Karpas-422 (cell line): ENCODE results near the gene SLC43A3. TPM values are rescaled to one million over a fixed set of nuclear protein-coding genes. Genes with fewer than 3 reads are reported as not detected.
"Not testable (repeated sequence)": the region's sequence is repeated elsewhere in the genome, so short reads cannot be mapped to it uniquely, and the experiment has no call there.

Experiments
- DNase-seq: peaks from one replicate; pipeline ENCODE4 v3.0.0-alpha.2; 2015
- H2AFZ ChIP-seq: fragments of 200-600 bp; sonication (generic); 2 replicates; pipeline ENCODE4 v1.6.1; 2014; ENCODE audit warnings: antibody characterized with exemption, low read length, mixed read lengths
- H3K27ac ChIP-seq: fragments of 200-600 bp; sonication (generic); 2 replicates; pipeline ENCODE4 v1.5.1; 2014; ENCODE audit warnings: mild to moderate bottlenecking, low read length, moderate library complexity
- H3K27me3 ChIP-seq: fragments of 200-600 bp; sonication (generic); 2 replicates; pipeline ENCODE4 v1.6.1; 2014; ENCODE audit warnings: low read length, mixed read lengths
- H3K36me3 ChIP-seq: fragments of 200-600 bp; sonication (generic); 2 replicates; pipeline ENCODE4 v1.6.1; 2014; ENCODE audit warnings: low read length, mixed read lengths; ENCODE audit not compliant: insufficient read depth
- H3K4me1 ChIP-seq: fragments of 200-600 bp; sonication (generic); 2 replicates; pipeline ENCODE4 v1.6.1; 2014; ENCODE audit warnings: mild to moderate bottlenecking, low read length, mixed read lengths
- H3K4me2 ChIP-seq: fragments of 200-600 bp; sonication (generic); 2 replicates; pipeline ENCODE4 v1.6.1; 2014; ENCODE audit warnings: low read length, low read depth, mild to moderate bottlenecking; ENCODE audit not compliant: poor library complexity, severe bottlenecking
- H3K4me3 ChIP-seq: fragments of 200-600 bp; sonication (generic); 2 replicates; pipeline ENCODE4 v1.5.1; 2014; ENCODE audit warnings: mild to moderate bottlenecking, antibody characterized with exemption, low read length, mixed read lengths
- H3K79me2 ChIP-seq: fragments of 200-600 bp; sonication (generic); 2 replicates; pipeline ENCODE4 v1.6.1; 2014; ENCODE audit warnings: mild to moderate bottlenecking, low read length, mixed read lengths
- H3K9ac ChIP-seq: fragments of 200-600 bp; sonication (generic); 2 replicates; pipeline ENCODE4 v1.6.0; 2014; ENCODE audit warnings: low read length
- H3K9me2 ChIP-seq: fragments of 200-600 bp; sonication (generic), shearing (Covaris generic); replicated peaks from 2 replicates; pipeline ENCODE4 v1.6.0; 2014; ENCODE audit warnings: mild to moderate bottlenecking, low read length, moderate library complexity; ENCODE audit not compliant: insufficient read depth
- H3K9me3 ChIP-seq: fragments of 300-700, 200-600 bp; sonication (generic); 2 replicates; pipeline ENCODE4 v1.6.1; 2014; ENCODE audit warnings: low read length, mixed read lengths
- H4K20me1 ChIP-seq: fragments of 200-600 bp; sonication (generic); 2 replicates; pipeline ENCODE4 v1.6.1; 2014; ENCODE audit warnings: mild to moderate bottlenecking, antibody characterized with exemption, low read length, low read depth; ENCODE audit not compliant: insufficient read depth
- total RNA-seq: library from RNA; depleted of rRNA; stranded (reverse); fragments of >200 nt; shearing (Covaris generic); gene quantifications from 2 replicates; pipeline ENCODE4 v1.2.3, GENCODE V29; 2014; ENCODE audit warnings: low replicate concordance

The SLC43A3 gene
- total RNA-seq, 1 experiment from 2014 or later: 69.3 TPM

GRCh38 chr11:57457643-57458023 lies 30.7 kb upstream of the SLC43A3 start:
- no peaks in the 10 kb centered on the region for H3K36me3 ChIP-seq
- no peak overlapping the region for H3K9ac ChIP-seq
- H3K4me1 ChIP-seq: peaks cover 35% of the 10 kb centered on the region
- no peaks in the 10 kb centered on the region for H3K79me2 ChIP-seq
- no peaks in the 10 kb centered on the region for H3K27me3 ChIP-seq
- DNase-seq: no peak
- H3K4me2 ChIP-seq: no peak overlapping the region
- no peak overlapping the region for H3K27ac ChIP-seq
- no peak overlapping the region for H2AFZ ChIP-seq
- no peaks in the 10 kb centered on the region for H3K9me3 ChIP-seq
- 0 out of 2 replicates have a peak, but pooled peaks cover 2% of the 10 kb centered on the region for H4K20me1 ChIP-seq
- no peak overlapping the region for H3K4me3 ChIP-seq
- H3K9me2 ChIP-seq: no peaks in the 10 kb centered on the region

- peaks cover 35% of the 10 kb centered on the region for H3K4me1 ChIP-seq
- H3K9me2 ChIP-seq: no peaks in the 10 kb centered on the region
- H4K20me1 ChIP-seq: 0 out of 2 replicates have a peak, but pooled peaks cover 2% of the 10 kb centered on the region
- H2AFZ ChIP-seq: no peak overlapping the region
- no peak overlapping the region for H3K27ac ChIP-seq
- H3K4me2 ChIP-seq: no peak overlapping the region
- no peak overlapping the region for H3K9ac ChIP-seq
- H3K79me2 ChIP-seq: no peaks in the 10 kb centered on the region
- DNase-seq: peak; percentile 88
- no peaks in the 10 kb centered on the region for H3K27me3 ChIP-seq
- no peak overlapping the region for H3K4me3 ChIP-seq
- H3K36me3 ChIP-seq: no peaks in the 10 kb centered on the region
- H3K9me3 ChIP-seq: no peaks in the 10 kb centered on the region
Observed at GRCh38 chr11:57456960-57457642, 30.2 kb upstream of the SLC43A3 start.

DNA sequence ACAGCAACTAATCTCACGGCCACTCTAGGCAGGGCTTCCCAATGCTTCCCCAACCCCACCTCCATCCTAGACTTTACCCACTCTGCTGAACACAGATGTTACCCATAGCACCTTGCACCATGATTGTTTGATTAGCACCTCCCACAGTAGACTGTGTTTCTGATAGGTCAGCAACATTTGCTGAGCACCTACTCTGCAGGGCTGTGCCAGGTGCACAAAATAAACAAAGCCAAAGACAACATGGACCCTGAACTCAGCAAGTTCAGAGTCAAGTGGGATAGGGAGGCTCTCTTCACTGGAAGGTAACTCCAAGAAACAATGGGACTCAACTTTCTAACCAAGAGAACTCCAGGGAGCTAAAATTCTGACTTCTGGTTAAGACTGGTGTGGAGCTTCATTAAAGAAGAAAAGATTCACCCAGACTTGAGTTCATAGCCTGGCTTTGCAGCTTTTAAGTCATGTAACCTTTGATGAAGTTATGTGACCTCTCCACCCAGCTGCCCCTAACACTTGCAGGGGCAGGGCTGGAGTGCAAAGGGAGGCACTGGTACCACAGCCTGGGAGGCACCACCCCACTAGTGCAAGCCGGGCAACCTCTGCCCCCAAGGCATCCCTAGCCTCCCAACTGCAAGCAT lies 26.7 kb upstream of the SLC43A3 start:
- Histone ChIP-seq H2AFZ (no peak overlapping the region), H3K4me1 (peaks cover 12% of the 10 kb centered on the region), H3K4me2 (no peak overlapping the region), H3K27me3 (no peaks in the 10 kb centered on the region), H3K4me3 (no peak overlapping the region), H3K79me2 (no peaks in the 10 kb centered on the region), H3K36me3 (no peaks in the 10 kb centered on the region), H3K9ac (no peak overlapping the region), H3K27ac (no peak overlapping the region), H3K9me3 (no peaks in the 10 kb centered on the region), H4K20me1 (0 out of 2 replicates have a peak, but pooled peaks cover 2% of the 10 kb centered on the region), H3K9me2 (no peaks in the 10 kb centered on the region)
- no peak for DNase-seq

GRCh38 chr11:57446055-57446454 lies 19.1 kb upstream of the SLC43A3 start:
- Histone ChIP-seq H3K79me2 (no peaks in the 10 kb centered on the region), H3K27ac (no peak overlapping the region), H3K4me3 (no peak overlapping the region), H3K27me3 (no peaks in the 10 kb centered on the region), H4K20me1 (no peaks in the 10 kb centered on the region), H3K4me1 (no peaks in the 10 kb centered on the region), H3K9me3 (no peaks in the 10 kb centered on the region), H3K36me3 (no peaks in the 10 kb centered on the region), H3K9me2 (no peaks in the 10 kb centered on the region), H2AFZ (no peak overlapping the region), H3K9ac (no peak overlapping the region), H3K4me2 (no peak overlapping the region)
- DNase-seq: no peak

DNA sequence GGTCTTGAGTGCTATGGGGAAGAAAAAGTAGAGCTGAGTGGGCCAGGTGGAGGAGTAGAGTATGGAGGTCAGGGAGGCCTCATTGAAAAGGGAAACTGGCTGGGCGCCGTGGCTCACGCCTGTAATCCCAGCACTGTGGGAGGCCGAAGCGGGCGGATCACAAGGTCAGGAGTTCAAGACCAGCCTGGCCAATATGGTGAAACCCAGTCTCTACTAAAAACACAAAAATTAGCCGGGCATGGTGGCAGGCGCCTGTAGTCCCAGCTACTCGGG lies 18.1 kb upstream of the SLC43A3 start:
- H3K9ac ChIP-seq, H3K4me2 ChIP-seq, H3K79me2 ChIP-seq, DNase-seq, H3K27ac ChIP-seq, H3K27me3 ChIP-seq, H4K20me1 ChIP-seq, H2AFZ ChIP-seq, H3K36me3 ChIP-seq, H3K9me3 ChIP-seq, H3K4me3 ChIP-seq, H3K9me2 ChIP-seq, H3K4me1 ChIP-seq: not testable (repeated sequence)

DNA sequence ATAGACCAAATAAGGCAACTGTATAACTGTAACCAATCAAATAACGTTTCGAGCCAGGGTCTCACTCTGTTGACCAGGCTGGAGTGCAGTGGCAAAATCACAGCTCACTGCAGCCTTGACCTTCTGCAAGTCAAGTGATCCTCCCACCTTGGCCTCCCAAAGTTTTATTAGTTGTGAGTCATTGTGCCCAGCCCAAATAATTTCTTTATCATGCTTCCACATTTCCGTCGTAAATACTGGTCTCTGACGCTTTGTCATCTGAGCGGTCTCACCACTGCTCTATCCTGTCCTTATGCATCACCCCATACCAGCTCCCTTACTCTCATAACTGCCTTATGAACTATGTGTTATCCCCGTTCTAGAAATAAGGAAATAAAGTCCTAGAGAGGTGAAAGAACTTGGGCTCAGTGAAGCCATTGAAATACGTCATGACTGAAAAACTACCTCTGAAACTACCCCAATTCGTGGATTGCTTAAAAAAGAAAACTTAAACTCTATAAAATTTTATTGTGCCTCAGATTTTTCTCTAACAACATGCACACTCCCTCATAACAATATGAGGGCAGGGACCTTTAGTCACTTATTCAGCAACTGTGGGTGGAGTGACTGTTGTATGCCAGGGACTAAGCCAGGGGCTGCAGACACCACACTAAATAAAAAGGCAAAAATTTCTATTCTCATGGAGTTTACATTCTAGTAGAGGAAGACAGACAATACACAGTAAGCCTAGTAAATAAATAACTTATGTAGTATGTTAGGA lies 17.6 kb upstream of the SLC43A3 start:
- no peaks in the 10 kb centered on the region for H3K9me3 ChIP-seq
- H3K4me2 ChIP-seq: no peak overlapping the region
- DNase-seq: no peak

GRCh38 chr11:57440744-57441414 lies 14.0 kb upstream of the SLC43A3 start:
- Histone ChIP-seq H3K27ac (no peak overlapping the region), H3K79me2 (no peaks in the 10 kb centered on the region), H3K4me1 (no peaks in the 10 kb centered on the region), H3K4me3 (no peak overlapping the region), H3K9me3 (no peaks in the 10 kb centered on the region), H3K9ac (no peak overlapping the region), H3K36me3 (no peaks in the 10 kb centered on the region), H3K9me2 (no peaks in the 10 kb centered on the region), H3K27me3 (no peaks in the 10 kb centered on the region), H2AFZ (no peak overlapping the region), H4K20me1 (no peaks in the 10 kb centered on the region), H3K4me2 (no peak overlapping the region)
- DNase-seq: no peak

More for the DNA sequence above, 17.6 kb upstream of the SLC43A3 start:
- no peak overlapping the region for H3K9ac ChIP-seq
- H2AFZ ChIP-seq: no peak overlapping the region
- H3K27me3 ChIP-seq: no peaks in the 10 kb centered on the region
- no peak overlapping the region for H3K27ac ChIP-seq
- H3K4me3 ChIP-seq: no peak overlapping the region
- no peaks in the 10 kb centered on the region for H3K9me2 ChIP-seq
- H3K36me3 ChIP-seq: no peaks in the 10 kb centered on the region
- no peaks in the 10 kb centered on the region for H3K79me2 ChIP-seq
- no peaks in the 10 kb centered on the region for H3K4me1 ChIP-seq
- H4K20me1 ChIP-seq: no peaks in the 10 kb centered on the region

DNA sequence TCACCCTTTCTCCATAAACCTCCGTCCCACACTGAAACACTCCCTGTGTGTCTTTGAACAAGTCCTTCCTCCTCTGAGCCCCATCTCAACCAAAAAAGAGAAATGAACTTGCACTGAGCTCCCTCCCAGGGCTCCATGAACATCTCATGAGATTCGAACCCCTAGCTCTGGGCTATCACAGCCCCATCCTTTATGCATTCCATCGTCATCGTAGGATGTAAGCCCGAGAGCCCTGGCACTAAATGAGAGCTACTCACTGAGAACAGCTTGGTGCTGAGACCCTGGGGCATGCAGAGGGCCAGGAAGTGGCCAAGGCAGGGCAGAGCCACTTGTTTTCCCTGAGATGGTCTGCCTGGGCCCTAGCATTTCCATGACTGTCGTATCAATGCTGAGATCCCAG lies 12.9 kb upstream of the SLC43A3 start:
- no peak overlapping the region for H3K9ac ChIP-seq
- no peak for DNase-seq
- H3K79me2 ChIP-seq: no peaks in the 10 kb centered on the region
- H3K4me2 ChIP-seq: no peak overlapping the region
- H3K27me3 ChIP-seq: no peaks in the 10 kb centered on the region
- no peak overlapping the region for H3K27ac ChIP-seq
- H3K9me3 ChIP-seq: no peaks in the 10 kb centered on the region
- H2AFZ ChIP-seq: no peak overlapping the region
- no peaks in the 10 kb centered on the region for H3K9me2 ChIP-seq
- no peak overlapping the region for H3K4me3 ChIP-seq
- H3K36me3 ChIP-seq: no peaks in the 10 kb centered on the region
- no peaks in the 10 kb centered on the region for H3K4me1 ChIP-seq
- H4K20me1 ChIP-seq: no peaks in the 10 kb centered on the region
